PC-9 (cell line): ENCODE measurements around the gene CADM2.

Experiments
- EZH2 ChIP-seq: fragments of 200-600 bp; sonication (generic); IDR thresholded peaks from 2 replicates; pipeline ENCODE4 v1.8.0; 2017; ENCODE audit warnings: antibody characterized with exemption, low read depth
- TF ChIP-seq, protein P1 (sequence below): fragments of 200-600 bp; sonication (generic); conservative IDR thresholded peaks from 2 replicates; pipeline ENCODE4 v1.6.1; 2017; ENCODE audit warnings: mixed run types, antibody characterized with exemption, mild to moderate bottlenecking, moderate library complexity

DNA sequence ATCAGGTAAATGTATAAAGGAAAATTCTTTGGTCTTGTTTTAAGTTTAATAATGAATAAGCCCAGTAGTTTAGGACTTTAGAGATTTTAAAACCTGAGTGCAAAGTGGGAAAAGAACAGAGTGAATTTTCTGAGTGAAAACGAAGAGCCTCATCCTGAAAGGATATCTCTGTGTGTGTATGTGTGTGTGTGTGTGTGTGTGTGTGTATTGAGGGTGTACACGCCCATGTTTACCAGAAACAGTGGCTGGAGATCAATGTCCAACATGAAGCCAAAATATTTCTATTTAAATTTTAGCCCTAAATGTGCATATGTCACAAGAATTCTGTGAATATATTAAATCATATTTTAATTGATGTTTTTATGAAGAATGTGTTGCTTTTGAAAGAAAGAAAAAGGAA lies 549.9 kb downstream of the CADM2 start:
- TF ChIP-seq, protein P1, sequence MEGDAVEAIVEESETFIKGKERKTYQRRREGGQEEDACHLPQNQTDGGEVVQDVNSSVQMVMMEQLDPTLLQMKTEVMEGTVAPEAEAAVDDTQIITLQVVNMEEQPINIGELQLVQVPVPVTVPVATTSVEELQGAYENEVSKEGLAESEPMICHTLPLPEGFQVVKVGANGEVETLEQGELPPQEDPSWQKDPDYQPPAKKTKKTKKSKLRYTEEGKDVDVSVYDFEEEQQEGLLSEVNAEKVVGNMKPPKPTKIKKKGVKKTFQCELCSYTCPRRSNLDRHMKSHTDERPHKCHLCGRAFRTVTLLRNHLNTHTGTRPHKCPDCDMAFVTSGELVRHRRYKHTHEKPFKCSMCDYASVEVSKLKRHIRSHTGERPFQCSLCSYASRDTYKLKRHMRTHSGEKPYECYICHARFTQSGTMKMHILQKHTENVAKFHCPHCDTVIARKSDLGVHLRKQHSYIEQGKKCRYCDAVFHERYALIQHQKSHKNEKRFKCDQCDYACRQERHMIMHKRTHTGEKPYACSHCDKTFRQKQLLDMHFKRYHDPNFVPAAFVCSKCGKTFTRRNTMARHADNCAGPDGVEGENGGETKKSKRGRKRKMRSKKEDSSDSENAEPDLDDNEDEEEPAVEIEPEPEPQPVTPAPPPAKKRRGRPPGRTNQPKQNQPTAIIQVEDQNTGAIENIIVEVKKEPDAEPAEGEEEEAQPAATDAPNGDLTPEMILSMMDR = no peak
- no peak for TF ChIP-seq EZH2
